ENCODE measurements around the gene NLN. TPM values are rescaled to one million over a fixed set of nuclear protein-coding genes. Genes with fewer than 3 reads are reported as not detected.

The NLN gene
- total and polyA plus RNA-seq, 2 experiments from 2014 or later, result 37.7 to 49.6 TPM

DNA sequence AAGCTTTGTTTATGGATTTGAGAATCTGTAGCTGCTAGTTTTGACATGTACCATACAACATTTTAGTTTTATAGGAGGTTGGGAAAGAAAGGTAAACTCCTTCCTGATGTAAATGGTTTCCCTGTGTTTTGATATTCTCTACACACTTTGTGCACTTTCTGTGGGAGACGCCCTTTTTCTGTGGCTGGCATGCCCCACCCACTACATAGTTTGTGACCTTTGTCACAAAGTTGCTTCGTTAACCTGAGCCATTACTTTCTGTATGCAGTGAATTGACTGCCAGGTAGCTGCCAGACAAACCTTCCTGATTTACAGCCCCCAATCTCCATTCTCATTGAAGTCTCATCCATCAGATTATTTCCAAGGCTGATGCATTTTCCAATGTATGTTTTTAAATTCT lies 90.6 kb downstream of the NLN start:
- no peak for DNase-seq
- Histone ChIP-seq H3K9ac (no peak overlapping the region), H3K9me2 (ENCODE audit: insufficient read depth) (no peaks in the 10 kb centered on the region), H2AFZ (no peak overlapping the region), H3K4me2 (ENCODE audit: unreplicated experiment) (no peak overlapping the region), H3F3A (ENCODE audit: insufficient read depth) (peaks cover 37% of the 10 kb centered on the region), H3K9me3 (ENCODE audit: low read depth) (no peaks in the 10 kb centered on the region), H3K27ac (no peak overlapping the region), H4K20me1 (ENCODE audit: insufficient read depth) (no peaks in the 10 kb centered on the region), H3K4me3 (no peak overlapping the region), H3K36me3 (ENCODE audit: low read depth) (peaks cover 23% of the 10 kb centered on the region; the same call in 1 of the 2 replicates), H3K4me1 (ENCODE audit: insufficient read depth) (peaks cover 40% of the 10 kb centered on the region), H3K27me3 (replicated peaks; ENCODE audit: insufficient read depth) (no peaks in the 10 kb centered on the region), H3K79me2 (ENCODE audit: insufficient read depth) (no peaks in the 10 kb centered on the region)
- TF ChIP-seq EZH2 (IDR thresholded peaks at IDR 0.05; ENCODE audit: insufficient read depth, poor library complexity, severe bottlenecking) (no peak), EZH2phosphoT487 (IDR thresholded peaks at IDR 0.05; ENCODE audit: insufficient read depth, low read depth) (no peak)
- in situ Hi-C loops (cut with MboI), result no loop called here
- WGBS, 2 experiments (ENCODE audit: low coverage in 1 of 2, low lambda C conversion rate in 2 of 2, missing lambda C conversion rate in 2 of 2), result 96 to 98% methylated on average over 2 of the region's 2 CpGs

DNA sequence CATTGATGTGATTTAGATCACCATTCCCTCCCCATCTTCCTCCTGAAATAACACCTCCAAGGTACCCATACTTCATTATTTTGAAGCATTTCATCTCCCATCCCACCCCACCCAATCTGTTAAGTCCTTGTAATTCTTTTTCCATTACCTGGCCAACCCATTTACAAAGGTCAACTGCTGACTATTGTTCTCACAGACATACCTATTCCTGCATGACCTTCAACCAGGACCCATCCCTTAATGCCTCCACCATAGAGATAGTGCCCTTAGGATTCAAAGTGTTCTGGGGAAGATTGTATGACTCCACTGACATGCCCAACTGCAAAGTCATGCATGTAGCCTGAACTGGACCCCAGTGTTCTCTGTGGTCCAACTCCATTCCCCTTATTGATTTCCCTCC lies 91.2 kb downstream of the NLN start:
- Histone ChIP-seq H3K4me1 (ENCODE audit: insufficient read depth) (peaks cover 35% of the 10 kb centered on the region), H3K9me3 (ENCODE audit: low read depth) (no peaks in the 10 kb centered on the region), H4K20me1 (ENCODE audit: insufficient read depth) (no peaks in the 10 kb centered on the region), H3K9me2 (ENCODE audit: insufficient read depth) (no peaks in the 10 kb centered on the region), H3K4me2 (ENCODE audit: unreplicated experiment) (no peak overlapping the region), H3K36me3 (ENCODE audit: low read depth) (peaks cover 23% of the 10 kb centered on the region; the same call in 1 of the 2 replicates), H3K9ac (no peak overlapping the region), H3K79me2 (ENCODE audit: insufficient read depth) (no peaks in the 10 kb centered on the region), H3K27ac (no peak overlapping the region), H3K4me3 (no peak overlapping the region), H2AFZ (no peak overlapping the region), H3F3A (ENCODE audit: insufficient read depth) (peaks cover 34% of the 10 kb centered on the region), H3K27me3 (replicated peaks; ENCODE audit: insufficient read depth) (no peaks in the 10 kb centered on the region)
- in situ Hi-C loops (cut with MboI), result no loop called here
- TF ChIP-seq EZH2phosphoT487 (IDR thresholded peaks at IDR 0.05; ENCODE audit: insufficient read depth, low read depth) (no peak), EZH2 (IDR thresholded peaks at IDR 0.05; ENCODE audit: insufficient read depth, poor library complexity, severe bottlenecking) (no peak)
- DNase-seq, result no peak

DNA sequence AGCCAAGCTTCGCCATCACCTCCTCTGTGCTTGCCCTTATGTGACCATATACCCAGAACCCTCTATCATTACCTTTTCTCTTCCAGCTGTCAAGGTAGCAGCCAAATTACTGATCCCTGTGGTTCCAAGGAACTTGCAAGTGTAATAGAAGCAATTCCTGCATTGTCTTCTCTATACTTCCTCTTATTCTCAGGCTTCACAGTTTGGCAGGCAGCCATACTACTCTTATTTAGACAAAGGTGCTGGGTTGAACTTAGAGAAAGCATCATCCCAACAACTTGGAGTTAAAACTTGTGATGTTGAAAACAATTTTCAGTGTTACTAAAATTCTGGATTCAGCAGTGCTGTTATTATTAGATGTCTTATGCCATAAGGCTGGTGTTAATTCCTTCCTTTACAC lies 93.2 kb downstream of the NLN start:
- no peaks in the 10 kb centered on the region for H3K9me3 ChIP-seq (ENCODE audit: low read depth)
- peaks cover 15% of the 10 kb centered on the region for H3K4me1 ChIP-seq (ENCODE audit: insufficient read depth)
- H3K27ac ChIP-seq, result no peak overlapping the region
- no peak overlapping the region for H3K4me2 ChIP-seq (ENCODE audit: unreplicated experiment)
- H3K9ac ChIP-seq, result no peak overlapping the region
- no peaks in the 10 kb centered on the region for H3K27me3 ChIP-seq (replicated peaks; ENCODE audit: insufficient read depth)
- DNase-seq, result no peak
- no peaks in the 10 kb centered on the region for H3K9me2 ChIP-seq (ENCODE audit: insufficient read depth)
- no peak overlapping the region for H2AFZ ChIP-seq
- no peaks in the 10 kb centered on the region for H3K79me2 ChIP-seq (ENCODE audit: insufficient read depth)
- in situ Hi-C loops (cut with MboI), result no loop called here
- H3K4me3 ChIP-seq, result no peak overlapping the region
- 100% methylated on average over 1 of the region's 1 CpG for WGBS, 2 experiments (ENCODE audit: low coverage in 1 of 2, low lambda C conversion rate in 2 of 2, missing lambda C conversion rate in 2 of 2)
- no peaks in the 10 kb centered on the region for H4K20me1 ChIP-seq (ENCODE audit: insufficient read depth)
- peaks cover 14% of the 10 kb centered on the region for H3F3A ChIP-seq (ENCODE audit: insufficient read depth)
- H3K36me3 ChIP-seq (ENCODE audit: low read depth), result peaks cover 23% of the 10 kb centered on the region; the same call in 1 of the 2 replicates
- no peak for TF ChIP-seq EZH2phosphoT487 (IDR thresholded peaks at IDR 0.05; ENCODE audit: insufficient read depth, low read depth)
- no peak for TF ChIP-seq EZH2 (IDR thresholded peaks at IDR 0.05; ENCODE audit: insufficient read depth, poor library complexity, severe bottlenecking)

DNA sequence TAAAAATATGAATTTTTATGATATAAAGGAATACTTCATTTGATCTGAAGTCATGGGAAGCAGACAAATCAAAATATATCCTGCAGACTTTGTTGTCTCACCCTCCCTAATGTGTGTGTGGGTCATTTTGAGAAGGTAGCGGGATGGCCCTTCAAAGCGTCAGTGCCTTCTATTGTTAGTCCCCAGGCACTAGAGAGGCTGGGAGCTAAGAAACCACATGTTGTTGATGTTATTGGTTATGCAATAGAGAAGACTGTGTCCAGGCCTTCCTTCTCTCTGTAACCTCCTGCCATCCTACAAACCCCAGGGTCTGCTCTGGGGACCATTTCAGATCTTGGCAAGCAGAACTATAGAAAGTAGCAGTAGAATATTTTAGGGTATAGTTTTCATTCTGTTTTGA lies 94.7 kb downstream of the NLN start:
- Histone ChIP-seq H3K9ac (no peak overlapping the region), H3K79me2 (ENCODE audit: insufficient read depth) (no peaks in the 10 kb centered on the region), H3F3A (ENCODE audit: insufficient read depth) (no peaks in the 10 kb centered on the region), H3K4me3 (no peak overlapping the region), H3K4me2 (ENCODE audit: unreplicated experiment) (no peak overlapping the region), H3K36me3 (ENCODE audit: low read depth) (peaks cover 23% of the 10 kb centered on the region; the same call in 1 of the 2 replicates), H3K27me3 (replicated peaks; ENCODE audit: insufficient read depth) (no peaks in the 10 kb centered on the region), H3K4me1 (ENCODE audit: insufficient read depth) (0 out of 2 replicates have a peak, but pooled peaks cover under 1% of the 10 kb centered on the region), H2AFZ (no peak overlapping the region), H3K27ac (no peak overlapping the region), H3K9me2 (ENCODE audit: insufficient read depth) (no peaks in the 10 kb centered on the region), H3K9me3 (ENCODE audit: low read depth) (no peaks in the 10 kb centered on the region), H4K20me1 (ENCODE audit: insufficient read depth) (no peaks in the 10 kb centered on the region)
- no peak for DNase-seq
- no peak for TF ChIP-seq EZH2 (IDR thresholded peaks at IDR 0.05; ENCODE audit: insufficient read depth, poor library complexity, severe bottlenecking)
- TF ChIP-seq EZH2phosphoT487 (IDR thresholded peaks at IDR 0.05; ENCODE audit: insufficient read depth, low read depth), result no peak
- in situ Hi-C loops (cut with MboI), result no loop called here
- WGBS, 2 experiments (ENCODE audit: low coverage in 1 of 2, low lambda C conversion rate in 2 of 2, missing lambda C conversion rate in 2 of 2), result 97 to 100% methylated on average over 2 of the region's 2 CpGs

DNA sequence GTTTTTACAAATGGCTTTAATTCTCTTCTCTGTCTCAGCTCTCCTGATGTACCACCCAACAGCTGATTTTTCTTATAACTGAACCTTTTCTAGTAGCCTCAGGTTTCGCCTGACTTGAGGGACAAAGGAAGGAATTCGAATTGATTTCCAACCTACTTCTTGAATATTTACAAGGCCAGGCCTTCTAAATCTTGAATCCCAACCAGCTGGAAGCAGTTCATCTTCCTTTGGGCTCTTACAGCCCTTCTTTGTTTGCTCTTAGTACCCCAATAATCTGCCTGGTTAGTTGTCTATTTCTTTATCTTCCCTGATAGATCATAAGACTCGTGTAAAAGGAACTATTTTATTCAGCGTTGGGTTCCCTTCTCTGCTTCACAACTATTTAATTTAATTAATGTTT lies 95.9 kb downstream of the NLN start:
- WGBS, 2 experiments (ENCODE audit: low coverage in 1 of 2, low lambda C conversion rate in 2 of 2, missing lambda C conversion rate in 2 of 2), result 97 to 99% methylated on average over 4 of the region's 4 CpGs
- in situ Hi-C loops (cut with MboI), result no loop called here

More for the DNA sequence above, 95.9 kb downstream of the NLN start:
- no peak for TF ChIP-seq EZH2phosphoT487 (IDR thresholded peaks at IDR 0.05; ENCODE audit: insufficient read depth, low read depth)
- no peak for TF ChIP-seq EZH2 (IDR thresholded peaks at IDR 0.05; ENCODE audit: insufficient read depth, poor library complexity, severe bottlenecking)
- no peak overlapping the region for H3K4me2 ChIP-seq (ENCODE audit: unreplicated experiment)
- no peak overlapping the region for H3K4me3 ChIP-seq
- peaks cover 4% of the 10 kb centered on the region; the same call in 1 of the 2 replicates for H3K4me1 ChIP-seq (ENCODE audit: insufficient read depth)
- no peaks in the 10 kb centered on the region for H3F3A ChIP-seq (ENCODE audit: insufficient read depth)
- peaks cover 23% of the 10 kb centered on the region; the same call in 1 of the 2 replicates for H3K36me3 ChIP-seq (ENCODE audit: low read depth)
- H4K20me1 ChIP-seq (ENCODE audit: insufficient read depth), result no peaks in the 10 kb centered on the region
- no peaks in the 10 kb centered on the region for H3K9me3 ChIP-seq (ENCODE audit: low read depth)
- DNase-seq, result no peak
- no peaks in the 10 kb centered on the region for H3K79me2 ChIP-seq (ENCODE audit: insufficient read depth)
- H2AFZ ChIP-seq, result no peak overlapping the region
- H3K9me2 ChIP-seq (ENCODE audit: insufficient read depth), result no peaks in the 10 kb centered on the region
- H3K27ac ChIP-seq, result no peak overlapping the region
- H3K9ac ChIP-seq, result no peak overlapping the region
- no peaks in the 10 kb centered on the region for H3K27me3 ChIP-seq (replicated peaks; ENCODE audit: insufficient read depth)

Measured in GM23248 (cell line).